ENCODE results near the gene KCNH2. TPM values are rescaled to one million over a fixed set of nuclear protein-coding genes. Genes with fewer than 3 reads are reported as not detected.

Gene KCNH2
- total and polyA plus RNA-seq, 12 donors, result 50.2 to 126 (median 78.4) TPM

GRCh38 chr7:150935149-150935548 is 43.0 kb downstream of the KCNH2 start:
- no peak for DNase-seq
- Histone ChIP-seq H3K27ac (no peak overlapping the region), H3K4me1 (peaks cover 0 to 13% (median 0%) of the 10 kb centered on the region in 9 donors), H3K27me3 (peaks cover 0 to 19% (median 2%) of the 10 kb centered on the region in 7 donors), H3K36me3 (no peaks in the 10 kb centered on the region), H3K4me3 (no peak overlapping the region), H3K9me3 (no peaks in the 10 kb centered on the region)
- TF ChIP-seq CTCF (IDR thresholded peaks at IDR 0.05), result no peak
- WGBS, 2 donors, result 77 to 83% methylated on average over 4 of the region's 4 CpGs
- intact Hi-C loops (cut with DNase I), result no loop called here
- no peak for ATAC-seq

GRCh38 chr7:150934045-150934766 is 43.9 kb downstream of the KCNH2 start:
- DNase-seq (no peak), ATAC-seq (no peak)
- H3K4me3 ChIP-seq, result no peak overlapping the region
- H3K36me3 ChIP-seq, result no peaks in the 10 kb centered on the region
- H3K9me3 ChIP-seq, result no peaks in the 10 kb centered on the region
- TF ChIP-seq CTCF (IDR thresholded peaks at IDR 0.05), result no peak
- WGBS, 2 donors, result 86 to 93% methylated on average over 6 of the region's 6 CpGs
- peaks cover 0 to 19% (median 2%) of the 10 kb centered on the region in 7 donors for H3K27me3 ChIP-seq
- peaks cover 0 to 13% (median 0%) of the 10 kb centered on the region in 9 donors for H3K4me1 ChIP-seq
- intact Hi-C loops (cut with DNase I), result no loop called here
- H3K27ac ChIP-seq, result no peak overlapping the region

- Histone ChIP-seq H3K4me1 (no peaks in the 10 kb centered on the region), H3K4me3 (no peak overlapping the region), H3K27me3 (peaks cover 0 to 16% (median 5%) of the 10 kb centered on the region in 7 donors), H3K36me3 (no peaks in the 10 kb centered on the region), H3K27ac (no peak overlapping the region), H3K9me3 (no peaks in the 10 kb centered on the region)
- 56 to 57% methylated on average over 7 of the region's 7 CpGs for WGBS, 2 donors
- intact Hi-C loops (cut with DNase I), result no loop called here
- no peak for TF ChIP-seq CTCF (IDR thresholded peaks at IDR 0.05)
- DNase-seq (no peak), ATAC-seq (no peak)
These were observed 46.8 kb downstream of the KCNH2 start for GRCh38 chr7:150931199-150931869.

GRCh38 chr7:150928541-150928940 is 49.6 kb downstream of the KCNH2 start:
- Histone ChIP-seq H3K27me3 (peaks cover 0 to 9% (median 7%) of the 10 kb centered on the region in 7 donors), H3K9me3 (no peaks in the 10 kb centered on the region), H3K36me3 (no peaks in the 10 kb centered on the region), H3K27ac (no peak overlapping the region), H3K4me3 (no peak overlapping the region), H3K4me1 (no peaks in the 10 kb centered on the region)
- ATAC-seq, result no peak
- intact Hi-C loops (cut with DNase I), result no loop called here
- TF ChIP-seq CTCF (IDR thresholded peaks at IDR 0.05), result no peak
- WGBS, 2 donors, result 83 to 89% methylated on average over 3 of the region's 3 CpGs
- DNase-seq, result no peak
